Peyer's patch (tissue), 4 donors: ENCODE measurements around the gene L3MBTL4.

Experiments used
- CTCF ChIP-seq, 6 experiments: fragments of 450-650 bp in 4 of 6; fragments of 200-600 bp in 2 of 6; sonication (generic) in 1 of 6; IDR thresholded peaks; one replicate each; pipeline ENCODE4 v1.5.1; 2017 to 2019; ENCODE audit warnings: antibody characterized with exemption in 6 of 6, mild to moderate bottlenecking in 3 of 6, moderate library complexity in 1 of 6
- POLR2A ChIP-seq, 2 donors: fragments of 450-650 bp; IDR thresholded peaks; one replicate each; pipeline ENCODE4 v1.5.1; 2017; ENCODE audit warnings: antibody characterized with exemption in 2 of 2, mild to moderate bottlenecking in 2 of 2, moderate library complexity in 2 of 2

GRCh38 chr18:6313415-6313814 is 101.3 kb downstream of the L3MBTL4 start:
- TF ChIP-seq CTCF (IDR thresholded peaks at IDR 0.05): no peak
- TF ChIP-seq POLR2A (IDR thresholded peaks at IDR 0.05): no peak
